ENCODE results near the gene ITFG1. TPM values are rescaled to one million over a fixed set of nuclear protein-coding genes. Genes with fewer than 3 reads are reported as not detected.

ITFG1 gene
- total and polyA plus RNA-seq, 9 of the 15 experiments (the other 6 are each of a cell fraction or from before 2014, with no cell fraction given), result 17.1 to 83.5 (median 35.8) TPM

DNA sequence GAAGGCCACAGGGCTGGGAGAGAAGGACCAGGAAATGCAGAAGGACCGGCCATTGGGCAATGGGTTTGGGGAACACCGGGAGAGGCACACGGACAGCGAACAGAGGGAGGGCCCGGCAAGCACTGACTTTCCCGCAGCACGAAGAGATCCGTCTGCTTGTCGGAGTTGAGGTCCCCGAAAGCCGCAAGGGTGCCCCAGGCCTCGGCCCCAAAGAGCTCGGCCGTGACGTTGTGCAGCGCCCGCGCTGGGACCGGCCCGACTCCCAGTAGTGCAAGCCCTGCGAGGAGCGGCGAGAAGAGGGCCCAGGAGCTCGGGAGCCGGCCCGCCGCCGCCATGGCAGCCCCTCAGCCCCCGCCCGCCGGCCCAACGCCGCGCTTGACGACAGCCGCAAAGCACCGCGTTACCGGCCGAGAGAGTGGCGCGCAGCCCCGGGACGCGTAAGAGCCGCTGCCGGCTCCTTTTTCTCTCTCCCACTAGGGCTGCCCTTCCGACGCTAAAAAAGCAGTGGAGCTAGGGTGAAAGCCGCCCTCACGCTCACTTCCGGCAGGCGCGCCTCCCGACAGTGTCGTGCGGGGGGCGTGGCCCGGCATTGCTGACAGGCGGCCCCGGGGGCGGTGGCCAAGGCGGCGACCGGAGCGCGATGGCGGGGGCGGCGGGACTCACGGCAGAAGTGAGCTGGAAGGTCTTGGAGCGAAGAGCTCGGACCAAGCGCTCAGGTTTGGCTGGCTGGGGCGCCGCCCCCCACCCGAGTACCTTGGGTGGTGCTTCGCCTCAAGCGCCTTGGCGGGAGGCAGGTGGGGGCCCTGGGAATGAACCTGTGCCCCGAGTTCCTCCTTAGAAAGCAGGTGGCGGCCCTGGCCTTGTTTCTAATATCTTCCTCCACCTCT, at the start of gene ITFG1, which contains the start of gene PHKB (continued):
- TF ChIP-seq, protein P1, sequence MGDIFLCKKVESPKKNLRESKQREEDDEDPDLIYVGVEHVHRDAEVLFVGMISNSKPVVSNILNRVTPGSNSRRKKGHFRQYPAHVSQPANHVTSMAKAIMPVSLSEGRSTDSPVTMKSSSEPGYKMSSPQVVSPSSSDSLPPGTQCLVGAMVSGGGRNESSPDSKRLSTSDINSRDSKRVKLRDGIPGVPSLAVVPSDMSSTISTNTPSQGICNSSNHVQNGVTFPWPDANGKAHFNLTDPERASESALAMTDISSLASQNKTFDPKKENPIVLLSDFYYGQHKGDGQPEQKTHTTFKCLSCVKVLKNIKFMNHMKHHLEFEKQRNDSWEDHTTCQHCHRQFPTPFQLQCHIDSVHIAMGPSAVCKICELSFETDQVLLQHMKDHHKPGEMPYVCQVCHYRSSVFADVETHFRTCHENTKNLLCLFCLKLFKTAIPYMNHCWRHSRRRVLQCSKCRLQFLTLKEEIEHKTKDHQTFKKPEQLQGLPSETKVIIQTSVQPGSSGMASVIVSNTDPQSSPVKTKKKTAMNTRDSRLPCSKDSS (IDR thresholded peaks at IDR 0.05; ENCODE audit: low read depth, partially characterized antibody), result no peak
- peak; percentile 92 for TF ChIP-seq TBP (optimal IDR thresholded peaks at IDR 0.05; ENCODE audit: low read depth, low read length)
- peak; percentile 69 for TF ChIP-seq FUS (optimal IDR thresholded peaks at IDR 0.05; ENCODE audit: low read depth, low read length)
- TF ChIP-seq ADNP (tag; IDR thresholded peaks at IDR 0.05), result no peak
- no peak for TF ChIP-seq ZSCAN32 (CRISPR knock-in tag; IDR thresholded peaks at IDR 0.05)
- no peak for TF ChIP-seq PHF21A (IDR thresholded peaks at IDR 0.05; ENCODE audit: borderline replicate concordance, low read depth)
- no peak for TF ChIP-seq TEAD4 (IDR thresholded peaks at IDR 0.05; ENCODE audit: low read length)
- no peak for TF ChIP-seq TEAD4 (CRISPR knock-in tag; IDR thresholded peaks at IDR 0.05; ENCODE audit: borderline replicate concordance)
- TF ChIP-seq, protein P2, sequence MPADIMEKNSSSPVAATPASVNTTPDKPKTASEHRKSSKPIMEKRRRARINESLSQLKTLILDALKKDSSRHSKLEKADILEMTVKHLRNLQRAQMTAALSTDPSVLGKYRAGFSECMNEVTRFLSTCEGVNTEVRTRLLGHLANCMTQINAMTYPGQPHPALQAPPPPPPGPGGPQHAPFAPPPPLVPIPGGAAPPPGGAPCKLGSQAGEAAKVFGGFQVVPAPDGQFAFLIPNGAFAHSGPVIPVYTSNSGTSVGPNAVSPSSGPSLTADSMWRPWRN (IDR thresholded peaks at IDR 0.05; ENCODE audit: low read depth), result no peak
- TF ChIP-seq, protein P3, sequence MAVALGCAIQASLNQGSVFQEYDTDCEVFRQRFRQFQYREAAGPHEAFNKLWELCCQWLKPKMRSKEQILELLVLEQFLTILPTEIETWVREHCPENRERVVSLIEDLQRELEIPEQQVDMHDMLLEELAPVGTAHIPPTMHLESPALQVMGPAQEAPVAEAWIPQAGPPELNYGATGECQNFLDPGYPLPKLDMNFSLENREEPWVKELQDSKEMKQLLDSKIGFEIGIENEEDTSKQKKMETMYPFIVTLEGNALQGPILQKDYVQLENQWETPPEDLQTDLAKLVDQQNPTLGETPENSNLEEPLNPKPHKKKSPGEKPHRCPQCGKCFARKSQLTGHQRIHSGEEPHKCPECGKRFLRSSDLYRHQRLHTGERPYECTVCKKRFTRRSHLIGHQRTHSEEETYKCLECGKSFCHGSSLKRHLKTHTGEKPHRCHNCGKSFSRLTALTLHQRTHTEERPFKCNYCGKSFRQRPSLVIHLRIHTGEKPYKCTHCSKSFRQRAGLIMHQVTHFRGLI (CRISPR knock-in tag; IDR thresholded peaks at IDR 0.05), result no peak
- TF ChIP-seq, protein P4, sequence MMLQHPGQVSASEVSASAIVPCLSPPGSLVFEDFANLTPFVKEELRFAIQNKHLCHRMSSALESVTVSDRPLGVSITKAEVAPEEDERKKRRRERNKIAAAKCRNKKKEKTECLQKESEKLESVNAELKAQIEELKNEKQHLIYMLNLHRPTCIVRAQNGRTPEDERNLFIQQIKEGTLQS (IDR thresholded peaks at IDR 0.05), result no peak
- TF ChIP-seq, protein P4 (CRISPR knock-in tag; conservative IDR thresholded peaks at IDR 0.05), result no peak
- TF ChIP-seq ATF7 (IDR thresholded peaks at IDR 0.05), result peak; percentile 60
- no peak; the same call in 1 of the 2 replicates for TF ChIP-seq MYC (IDR thresholded peaks at IDR 0.05; ENCODE audit: low read depth, low read length)
- no peak for TF ChIP-seq MYC (CRISPR knock-in tag; IDR thresholded peaks at IDR 0.05; ENCODE audit: borderline replicate concordance, low read depth)
- no peak for TF ChIP-seq ZBTB12 (CRISPR knock-in tag; IDR thresholded peaks at IDR 0.05)
